ENCODE data around the gene ALX3. TPM values are rescaled to one million over a fixed set of nuclear protein-coding genes. Genes with fewer than 3 reads are reported as not detected.

ALX3 gene
- total and polyA plus RNA-seq, 2 of the 8 experiments (the other 6 are each of a cell fraction or from before 2014, with no cell fraction given) = 0.20 TPM; not detected in 1

DNA sequence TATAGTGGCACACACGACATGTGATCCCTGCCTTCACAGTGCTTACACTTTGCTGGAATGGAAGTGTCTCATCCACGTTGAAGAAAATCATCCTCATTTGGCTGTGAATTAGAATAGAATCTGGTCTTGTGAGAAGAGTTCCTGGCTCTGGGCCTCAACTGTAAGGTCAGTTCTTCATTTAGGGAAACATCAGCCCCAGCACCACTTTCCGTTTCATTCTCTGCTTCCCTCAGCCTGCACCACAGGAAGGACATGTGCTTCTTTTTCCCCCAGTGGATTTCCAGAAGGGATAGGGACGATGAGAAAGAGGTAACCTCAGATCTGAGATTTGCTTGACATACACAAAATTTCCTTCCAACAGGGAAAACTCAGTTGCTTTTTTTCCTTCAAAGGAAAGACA is 3.7 kb upstream of the ALX3 start:
- WGBS, 2 experiments (ENCODE audit: extremely low coverage in 1 of 2, insufficient coverage in 1 of 2, insufficient read length in 1 of 2, insufficient replicate concordance in 2 of 2, low coverage in 1 of 2, low lambda C conversion rate in 2 of 2, missing lambda C conversion rate in 1 of 2) = 70% methylated on average over 4 of the region's 4 CpGs; no CpG with 5 or more reads in 1 of the 2 experiments
- TF ChIP-seq KDM1A (IDR thresholded peaks at IDR 0.05; ENCODE audit: borderline replicate concordance, low read length) (no peak), SIX5 (IDR thresholded peaks at IDR 0.05; ENCODE audit: low read depth, low read length) (no peak), RNF2 (IDR thresholded peaks at IDR 0.05; ENCODE audit: borderline replicate concordance, low read depth, low read length, missing control alignments, poor library complexity, severe bottlenecking) (no peak), BCL11A (IDR thresholded peaks at IDR 0.05; ENCODE audit: low read depth in 2 of 2, low read length in 2 of 2) (no peak), SIRT6 (IDR thresholded peaks at IDR 0.05; ENCODE audit: low read length) (no peak), SUZ12 (IDR thresholded peaks at IDR 0.05; ENCODE audit: low read length) (no peak), RBBP5 (IDR thresholded peaks at IDR 0.05; ENCODE audit: borderline replicate concordance, low read depth, low read length) (no peak), EP300 (IDR thresholded peaks at IDR 0.05; ENCODE audit: borderline replicate concordance in 1 of 2, low read depth in 2 of 2, low read length in 2 of 2) (no peak)
- Histone ChIP-seq H3K4me2 (ENCODE audit: insufficient read depth in 1 of 2, low read depth in 2 of 2, low read length in 2 of 2) (no peak overlapping the region), H3K18ac (ENCODE audit: extremely low read depth, low read length) (no peak overlapping the region), H3K36me3 (ENCODE audit: control insufficient read depth in 2 of 4, insufficient read depth in 4 of 4, low read length in 3 of 4) (peaks cover 0 to 5% (median 0%) of the 10 kb centered on the region in 4 experiments; a peak in 1 of 8 replicates), H3K27me3 (replicated peaks in 1 of 4; ENCODE audit: control insufficient read depth in 3 of 4, extremely low read depth in 1 of 4, insufficient read depth in 3 of 4, low read length in 3 of 4) (peaks cover 31 to 68% (median 49%) of the 10 kb centered on the region in 4 experiments), H3K23ac (ENCODE audit: insufficient read length) (no peak overlapping the region), H3K4me3 (ENCODE audit: extremely low read depth in 1 of 4, insufficient read depth in 2 of 4, low read depth in 3 of 4, low read length in 4 of 4) (no peak overlapping the region), H3K27ac (ENCODE audit: low read depth, low read length) (no peak overlapping the region), H3K4ac (replicated peaks; ENCODE audit: insufficient read length, low read depth, low read length) (no peak overlapping the region), H3K9me3 (ENCODE audit: insufficient read depth in 2 of 2, low read depth in 1 of 2, low read length in 1 of 2) (no peaks in the 10 kb centered on the region; a peak in 1 of 4 replicates), H2BK15ac (ENCODE audit: low read length) (no peak overlapping the region), H2AK5ac (ENCODE audit: low read depth, low read length) (no peak overlapping the region), H2BK5ac (ENCODE audit: low read depth, low read length) (no peak overlapping the region), H4K91ac (replicated peaks; ENCODE audit: insufficient read length, low read length) (no peak overlapping the region), H3K79me1 (ENCODE audit: low read depth, low read length) (no peaks in the 10 kb centered on the region), H2BK20ac (ENCODE audit: low read length) (no peak overlapping the region), H2BK12ac (ENCODE audit: low read depth, low read length) (no peak overlapping the region), H3K79me2 (ENCODE audit: control insufficient read depth in 1 of 2, insufficient read depth in 2 of 2, low read length in 2 of 2) (no peaks in the 10 kb centered on the region), H4K20me1 (replicated peaks in 1 of 2; ENCODE audit: control insufficient read depth in 1 of 2, insufficient read depth in 2 of 2, low read length in 2 of 2) (peaks cover 0 to 2% of the 10 kb centered on the region in 2 experiments), H3K23me2 (ENCODE audit: low read depth, low read length) (no peaks in the 10 kb centered on the region; the same call in 1 of the 2 replicates), H2AFZ (ENCODE audit: low read length) (no peak overlapping the region), H3K9ac (replicated peaks in 1 of 4; ENCODE audit: extremely low read depth in 1 of 4, low read depth in 3 of 4, low read length in 3 of 4) (no peak overlapping the region), H4K8ac (ENCODE audit: extremely low read depth, insufficient read depth, low read length) (no peak overlapping the region), H3K56ac (replicated peaks; ENCODE audit: insufficient read length, low read depth, low read length) (no peak overlapping the region), H2BK120ac (replicated peaks; ENCODE audit: low read depth, low read length) (no peak overlapping the region), H4K5ac (ENCODE audit: insufficient read length, low read depth, low read length) (no peak overlapping the region), H3K4me1 (replicated peaks in 1 of 4; ENCODE audit: control insufficient read depth in 3 of 4, insufficient read depth in 4 of 4, low read length in 3 of 4) (peaks cover 3 to 13% (median 6%) of the 10 kb centered on the region in 4 experiments; a peak in 6 of 7 replicates), H3K14ac (ENCODE audit: insufficient read length) (no peak overlapping the region)
- ChIA-PET POLR2A (ENCODE audit: partially characterized antibody) (no interaction called here), CTCF (ENCODE audit: partially characterized antibody) (interaction anchor here (1.2 to 52.4 kb wide), 3 partner anchors 11 to 43 kb away, joined by 3 to 1450 read pairs (median 1450); partner anchors contain the start of genes ALX3 and STRIP1)
- FAIRE-seq = no peak
- DNase-seq (ENCODE audit: low read depth in 1 of 2, low spot score in 2 of 2) = no peak

All from H1 (cell line).